ENCODE data around the gene DDX49.
A peak's percentile ranks its signal among the peaks of the same experiment; 100 is the strongest.
"Not testable (repeated sequence)": the region's sequence is repeated elsewhere in the genome, so short reads cannot be mapped to it uniquely, and the experiment has no call there.

Gene DDX49

DNA sequence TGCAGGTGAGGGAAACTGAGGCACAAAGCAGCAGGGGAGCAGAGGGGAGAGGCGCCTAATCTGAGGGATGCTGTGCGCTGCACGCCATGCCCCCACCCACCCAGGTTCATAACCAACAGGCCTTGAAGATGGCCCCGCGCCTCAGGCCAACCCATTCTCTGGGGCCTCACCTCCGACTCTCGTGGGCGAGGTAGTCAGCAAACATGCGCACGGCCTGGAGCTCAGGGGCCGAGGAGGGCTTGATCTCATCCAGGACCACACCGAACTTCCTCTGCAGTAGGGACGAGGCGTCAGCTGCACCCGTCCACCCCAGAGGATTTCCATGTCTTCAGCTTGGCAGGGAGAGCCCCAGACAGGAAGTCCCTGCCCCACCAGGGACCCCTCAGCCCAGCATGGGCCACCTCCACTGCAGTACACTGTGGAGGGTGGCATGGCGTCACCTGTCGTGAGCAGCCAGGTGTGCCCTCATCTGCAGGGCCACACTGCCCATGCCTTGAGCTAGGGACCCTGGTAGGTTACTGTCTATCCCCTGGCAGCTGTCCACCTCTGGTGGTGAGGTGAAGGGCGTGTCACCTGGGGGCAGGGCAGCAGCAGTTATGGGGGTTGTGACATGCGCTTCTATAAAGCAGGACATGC, 8.6 kb upstream of the DDX49 start:
- DNase-seq, result no peak

- DNase-seq, result no peak
Measured at GRCh38 chr19:18912933-18913332, 6.6 kb upstream of the DDX49 start.

- no peak for DNase-seq
Measured at GRCh38 chr19:18913466-18913865, 6.0 kb upstream of the DDX49 start.

DNA sequence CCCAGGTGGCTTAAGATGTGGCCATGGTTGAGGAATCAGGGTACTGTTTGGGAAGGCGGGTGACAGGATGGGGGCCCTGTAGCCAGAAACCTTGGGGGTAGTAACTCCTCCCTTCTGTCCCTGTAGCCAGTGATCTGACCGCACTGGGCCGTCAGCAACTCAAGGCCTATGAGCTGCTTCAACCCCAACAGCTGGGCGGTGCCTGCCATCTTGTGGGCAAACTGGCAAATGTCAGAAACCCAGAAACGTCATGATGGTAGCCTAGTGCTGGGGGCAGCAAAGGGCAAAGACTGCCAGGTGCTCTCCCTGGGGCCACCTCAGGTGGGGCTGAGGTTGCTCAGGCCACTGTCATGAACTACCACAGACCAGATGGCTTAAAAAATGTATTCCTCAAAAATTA, 3.9 kb upstream of the DDX49 start:
- DNase-seq, result no peak

DNA sequence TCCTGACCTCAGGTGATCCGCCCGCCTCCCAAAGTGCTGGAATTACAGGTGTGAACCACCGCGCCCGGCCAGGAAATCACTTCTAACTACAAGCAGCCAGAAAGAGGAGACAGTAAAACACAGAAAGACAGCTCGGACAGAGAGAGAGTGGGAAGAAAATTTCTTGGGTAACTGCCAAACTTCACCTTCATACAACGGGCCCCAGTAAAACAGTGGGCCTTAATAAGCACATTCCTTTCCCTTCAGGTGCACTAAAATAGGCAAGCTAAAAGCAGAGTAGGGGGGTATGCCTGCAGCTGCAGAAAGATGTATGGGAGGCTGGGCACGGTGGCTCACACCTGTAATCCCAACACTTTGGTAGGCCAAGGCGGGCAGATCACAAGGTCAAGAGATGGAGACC, 1.9 kb upstream of the DDX49 start:
- DNase-seq, result not testable (repeated sequence)

- no peak for DNase-seq
Measured at GRCh38 chr19:18919900-18920214, 342 bp downstream of the DDX49 start.

GRCh38 chr19:18920400-18920799, 885 bp downstream of the DDX49 start:
- no peak for DNase-seq

DNA sequence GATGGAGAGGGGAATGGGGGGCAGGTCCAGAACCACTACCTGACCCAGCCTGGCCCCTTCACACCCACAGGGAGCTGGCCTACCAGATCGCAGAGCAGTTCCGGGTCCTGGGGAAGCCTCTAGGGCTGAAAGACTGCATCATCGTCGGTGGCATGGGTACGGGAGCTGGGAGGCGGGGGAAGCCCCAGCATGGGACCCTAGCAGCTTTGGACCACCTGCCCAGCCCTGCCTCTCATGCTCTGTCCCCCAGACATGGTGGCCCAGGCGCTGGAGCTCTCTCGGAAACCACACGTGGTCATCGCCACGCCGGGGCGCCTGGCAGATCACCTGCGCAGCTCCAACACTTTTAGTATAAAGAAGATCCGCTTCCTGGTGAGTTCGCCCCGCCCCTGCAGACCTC, 2.1 kb downstream of the DDX49 start:
- DNase-seq, result no peak

DNA sequence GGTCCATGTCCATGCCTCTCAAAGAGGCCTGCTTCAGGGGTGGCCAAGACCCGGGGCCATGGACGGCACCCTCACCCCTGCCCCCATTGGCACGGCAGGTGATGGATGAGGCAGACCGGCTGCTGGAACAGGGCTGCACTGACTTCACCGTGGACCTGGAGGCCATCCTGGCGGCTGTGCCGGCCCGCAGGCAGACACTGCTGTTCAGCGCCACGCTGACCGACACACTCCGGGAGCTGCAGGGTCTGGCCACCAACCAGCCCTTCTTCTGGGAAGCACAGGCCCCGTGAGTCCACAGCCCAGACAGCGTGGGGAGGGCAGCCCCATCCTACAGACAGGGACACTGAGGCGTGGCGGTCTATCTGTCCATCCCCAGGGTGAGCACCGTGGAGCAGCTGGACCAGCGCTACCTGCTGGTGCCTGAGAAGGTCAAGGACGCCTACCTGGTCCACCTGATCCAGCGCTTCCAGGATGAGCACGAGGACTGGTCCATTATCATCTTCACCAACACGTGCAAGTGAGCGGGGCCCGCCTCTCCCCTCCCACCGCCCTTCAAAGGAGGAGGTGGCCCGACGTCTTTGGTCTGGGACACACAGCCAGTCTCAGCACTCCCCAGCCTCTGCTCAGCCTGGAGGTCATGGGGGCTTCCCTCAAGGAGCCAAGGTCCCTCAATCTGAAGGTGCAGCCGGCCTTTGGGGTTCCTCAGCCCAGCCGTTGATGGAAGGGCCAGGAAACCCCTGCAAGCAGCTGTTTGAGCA, 2.9 kb downstream of the DDX49 start:
- no peak for DNase-seq

DNA sequence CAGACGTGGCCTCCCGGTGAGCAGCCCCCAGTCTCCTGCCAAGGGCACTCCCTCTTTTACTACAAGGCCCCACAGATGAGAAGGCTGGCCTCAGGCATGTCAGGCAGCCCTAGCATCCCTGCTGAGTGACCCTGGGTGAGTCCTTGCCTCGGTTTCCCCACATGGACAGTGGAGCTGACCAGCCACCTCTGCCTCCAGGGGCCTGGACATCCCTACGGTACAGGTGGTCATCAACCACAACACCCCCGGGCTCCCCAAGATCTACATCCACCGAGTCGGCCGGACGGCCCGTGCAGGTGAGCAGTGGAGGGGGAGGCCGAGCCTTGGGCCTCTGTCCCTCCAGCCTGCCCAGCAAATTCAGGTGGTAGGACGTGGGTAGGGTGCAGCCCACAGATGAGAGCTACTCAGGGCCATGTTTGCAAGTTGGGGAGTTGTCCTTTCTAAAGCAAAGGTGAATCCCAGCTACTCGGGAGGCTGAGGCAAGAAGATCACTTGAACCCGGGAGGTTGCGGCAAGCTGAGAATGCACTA, 5.2 kb downstream of the DDX49 start:
- no peak for DNase-seq

GRCh38 chr19:18928018-18928805, 8.7 kb downstream of the DDX49 start:
- DNase-seq, result no peak

GRCh38 chr19:18929311-18929710, 9.8 kb downstream of the DDX49 start:
- no peak for DNase-seq

- DNase-seq, result no peak
Measured at GRCh38 chr19:18931316-18932162, 12.0 kb downstream of the DDX49 start.

- DNase-seq, result peak; percentile 65 to 79 (median 71)
Measured at GRCh38 chr19:18932216-18932841, 12.8 kb downstream of the DDX49 start.

- no peak for DNase-seq
Measured at GRCh38 chr19:18933297-18933696, 13.8 kb downstream of the DDX49 start.

DNA sequence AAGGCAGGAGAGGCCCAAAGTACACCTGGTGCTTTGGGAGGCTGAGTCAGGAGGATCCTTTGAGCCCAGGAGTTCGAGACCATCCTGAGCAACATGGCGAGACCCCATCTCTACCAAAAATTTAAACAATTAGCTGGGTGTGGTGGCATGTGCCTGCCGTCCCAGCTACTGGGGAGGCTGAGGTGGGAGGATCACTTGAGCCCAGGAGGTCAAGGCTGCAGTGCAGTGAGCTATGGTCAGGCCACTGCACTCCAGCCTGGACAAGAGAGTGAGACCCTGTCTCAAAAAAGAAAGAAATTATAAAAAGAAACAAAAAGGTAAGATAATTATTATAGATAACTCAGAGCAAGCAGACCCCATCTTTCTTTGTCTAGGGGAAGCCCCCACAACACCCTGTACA, 19.6 kb downstream of the DDX49 start:
- DNase-seq, result no peak

DNA sequence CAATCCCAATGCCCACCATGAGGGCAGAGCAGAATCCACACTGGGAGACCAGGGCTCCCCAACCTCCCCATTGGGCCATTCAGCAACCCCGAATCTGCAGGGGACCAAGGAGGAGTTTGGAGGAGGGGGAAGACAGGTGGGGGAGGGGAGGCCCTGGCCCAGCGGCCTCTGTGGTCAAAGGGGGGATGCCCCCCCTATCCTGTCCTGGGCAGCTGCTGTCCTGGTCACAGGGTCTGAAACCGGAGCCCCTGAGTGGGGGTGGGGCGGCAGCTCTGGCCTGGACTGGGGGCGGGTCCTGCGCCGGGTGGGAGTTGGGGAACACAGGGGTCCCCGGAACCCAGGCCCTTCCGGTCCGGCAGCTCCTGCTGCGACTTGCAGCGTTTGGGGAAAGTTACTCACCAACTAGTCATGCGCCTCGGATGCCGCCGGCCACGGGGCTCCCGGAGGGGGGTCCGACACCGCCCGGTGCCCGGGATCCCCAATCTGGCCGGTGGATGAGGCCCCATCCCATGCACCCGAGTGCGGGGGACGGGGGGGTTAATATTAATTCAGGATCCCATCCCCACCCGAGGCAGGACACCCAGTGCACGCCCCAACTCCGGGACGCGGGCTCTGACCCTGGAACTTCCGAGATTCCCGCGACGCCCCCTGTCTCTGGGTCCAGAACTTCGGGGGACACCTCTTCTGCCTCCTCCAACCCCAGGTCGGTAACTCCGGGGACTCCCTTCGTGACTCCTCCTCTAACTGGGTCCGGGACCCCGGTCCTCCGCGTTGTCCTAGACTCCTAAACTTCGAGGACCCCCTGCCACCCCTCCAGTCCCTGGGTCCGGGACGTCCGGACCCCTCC, 20.6 kb downstream of the DDX49 start:
- no peak for DNase-seq

DNA sequence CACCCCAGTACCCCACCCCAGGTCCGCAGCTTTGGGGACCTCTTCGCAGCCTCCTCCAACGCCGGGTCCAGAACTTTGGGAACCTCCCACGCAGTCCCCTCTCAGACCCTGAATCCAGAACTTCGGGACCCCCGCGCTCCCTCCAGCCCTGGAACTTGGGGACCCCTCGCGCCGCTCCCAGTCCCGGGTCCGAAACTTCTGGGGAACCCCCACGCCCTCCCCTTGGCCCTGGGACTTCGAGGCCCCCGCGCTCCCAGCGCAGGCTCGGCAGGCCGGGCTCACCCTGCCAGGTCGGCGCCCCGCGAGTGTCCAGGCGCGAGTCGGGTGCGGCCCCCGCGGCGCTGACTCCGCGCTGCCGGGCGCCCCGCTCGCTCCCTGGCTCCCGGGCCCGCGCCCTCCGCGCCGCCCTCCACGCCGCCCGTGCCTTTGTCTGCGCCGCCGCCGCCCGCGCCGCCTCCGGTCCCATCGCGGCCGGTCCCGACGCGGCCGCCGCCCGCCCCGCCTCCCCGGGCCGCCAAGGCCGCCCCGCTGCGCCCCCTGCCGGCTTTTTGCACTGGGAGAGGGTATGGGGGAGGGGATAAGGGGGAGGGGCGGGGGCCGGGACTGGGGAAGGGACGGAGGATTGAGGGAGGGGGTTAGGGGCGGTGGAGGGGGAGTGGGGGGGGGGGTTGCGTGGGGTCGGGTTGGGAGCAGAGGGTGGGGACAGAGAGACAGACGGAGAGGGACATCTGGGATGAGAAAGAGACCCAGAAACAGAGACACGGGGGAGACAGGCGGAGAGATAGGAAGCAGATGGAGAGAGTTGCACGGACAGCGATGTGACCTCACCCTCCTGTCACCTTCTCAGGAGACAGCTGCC, 21.5 kb downstream of the DDX49 start, which contains the start of gene HOMER3:
Gene HOMER3, minus strand, starts transcription at position 449 of the 859 bp plus-strand sequence. CDS start 2,235 bp downstream, outside the sequence.
- DNase-seq, result peak; percentile 56 to 74 (median 68)

DNA sequence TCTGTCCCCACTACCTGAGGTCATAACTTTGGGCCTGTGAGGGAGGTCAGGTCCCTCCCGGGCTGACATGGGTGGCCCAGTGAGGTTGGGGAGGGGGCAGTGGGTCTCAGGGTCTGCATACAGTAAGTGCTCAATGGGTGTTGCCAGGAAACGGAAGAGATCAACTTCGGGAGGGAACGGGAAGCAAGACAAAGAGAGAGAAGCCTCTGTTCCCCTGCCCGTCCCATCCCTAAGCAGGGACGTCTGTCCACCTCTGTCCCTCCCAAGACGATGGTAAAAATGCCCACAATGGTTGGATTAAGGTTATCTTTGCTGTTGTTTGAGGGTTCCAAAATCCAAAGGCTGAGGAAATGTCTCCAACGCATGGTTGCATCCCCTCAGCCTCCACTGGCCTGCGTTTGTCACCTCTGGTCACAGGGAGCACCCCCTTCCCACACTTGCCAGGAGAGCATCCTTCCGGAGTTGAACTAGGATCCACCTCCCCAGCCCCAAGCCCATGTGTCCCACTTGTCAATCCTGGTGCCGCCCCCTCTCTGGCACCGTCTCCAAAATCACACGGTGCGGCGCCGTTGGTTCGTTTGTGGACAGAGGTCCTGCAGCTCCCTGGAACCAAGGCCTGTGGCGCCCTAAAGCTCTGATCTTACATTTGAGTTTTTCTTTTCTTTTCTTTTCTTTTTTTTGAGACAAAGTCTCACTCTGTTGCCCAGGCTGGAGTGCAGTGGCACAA, 22.3 kb downstream of the DDX49 start:
- DNase-seq, result no peak
